HG03439 (cell line): ENCODE measurements around the gene GRAMD1A.
"Not testable (repeated sequence)": the region's sequence is repeated elsewhere in the genome, so short reads cannot be mapped to it uniquely, and the experiment has no call there.

Experiments
- ATAC-seq: cut with Tn5 transposase; IDR thresholded peaks from one replicate; pipeline ENCODE4 v1.9.1; 2021; ENCODE audit warnings: mild to moderate bottlenecking, moderate library complexity; ENCODE audit not compliant: unreplicated experiment

Gene GRAMD1A

GRCh38 chr19:34976611-34977010, 23.5 kb upstream of the GRAMD1A start:
- no peak for ATAC-seq

- no peak for ATAC-seq
These were observed 20.1 kb upstream of the GRAMD1A start for GRCh38 chr19:34979819-34980640.

GRCh38 chr19:34982275-34982674, 17.8 kb upstream of the GRAMD1A start:
- no peak for ATAC-seq

- no peak for ATAC-seq
These were observed 16.3 kb upstream of the GRAMD1A start for GRCh38 chr19:34983786-34984185.

GRCh38 chr19:34984287-34984686, 15.8 kb upstream of the GRAMD1A start:
- no peak for ATAC-seq

- ATAC-seq: no peak
These were observed 14.7 kb upstream of the GRAMD1A start for GRCh38 chr19:34985249-34986022.

GRCh38 chr19:34988119-34988518, 12.0 kb upstream of the GRAMD1A start:
- no peak for ATAC-seq

- ATAC-seq: no peak
These were observed 10.8 kb upstream of the GRAMD1A start for GRCh38 chr19:34989298-34989697.

GRCh38 chr19:34990578-34991192, 9.4 kb upstream of the GRAMD1A start:
- no peak for ATAC-seq

GRCh38 chr19:34991542-34992333, 8.4 kb upstream of the GRAMD1A start:
- ATAC-seq: no peak

GRCh38 chr19:34992582-34992981, 7.5 kb upstream of the GRAMD1A start:
- not testable (repeated sequence) for ATAC-seq

GRCh38 chr19:34994286-34994642, 5.9 kb upstream of the GRAMD1A start:
- no peak for ATAC-seq

- ATAC-seq: no peak
These were observed 5.2 kb upstream of the GRAMD1A start for GRCh38 chr19:34994643-34995541.

- ATAC-seq: no peak
These were observed 4.6 kb upstream of the GRAMD1A start for GRCh38 chr19:34995551-34995950.

GRCh38 chr19:34997071-34997617, 3.0 kb upstream of the GRAMD1A start:
- ATAC-seq: no peak

- not testable (repeated sequence) for ATAC-seq
These were observed 1.9 kb upstream of the GRAMD1A start for GRCh38 chr19:34998224-34998623.

GRCh38 chr19:34998777-34999497, 1.2 kb upstream of the GRAMD1A start:
- ATAC-seq: no peak

- no peak for ATAC-seq
These were observed 169 bp downstream of the GRAMD1A start for GRCh38 chr19:35000338-35000646.
